GM19035 (cell line): ENCODE data around the gene NPAS2.

Source experiments
- ATAC-seq: cut with Tn5 transposase; IDR thresholded peaks from one replicate; pipeline ENCODE4 v1.9.1; 2021; ENCODE audit not compliant: unreplicated experiment

The NPAS2 gene

DNA sequence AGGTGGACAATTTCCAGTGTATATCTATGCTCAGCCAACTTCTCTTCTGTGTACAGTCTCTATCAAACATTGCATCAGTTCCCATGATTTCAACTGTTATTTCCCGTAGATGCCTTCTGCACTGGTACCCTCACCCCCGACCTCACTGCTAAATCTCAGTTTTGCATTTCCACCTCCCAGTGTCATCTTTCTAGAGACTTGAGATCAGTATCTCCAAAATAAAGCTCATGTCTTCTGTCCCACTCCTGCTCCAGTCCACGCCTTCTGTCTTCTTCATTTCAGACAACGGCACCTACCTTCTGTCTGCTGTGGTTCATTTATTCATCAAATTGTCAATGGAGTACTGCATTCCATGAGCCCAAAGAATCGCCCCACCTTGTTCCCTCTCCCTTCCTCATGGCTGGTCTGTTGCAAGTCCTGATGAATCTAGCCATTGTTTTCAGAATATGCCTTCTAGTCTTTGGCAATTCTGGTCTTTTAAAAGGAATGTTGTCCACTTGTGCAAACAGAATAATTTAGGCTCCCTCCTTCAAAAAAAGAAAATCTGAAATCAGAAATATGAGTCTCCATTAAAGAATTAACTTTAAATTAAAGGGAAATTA, 23.3 kb upstream of the NPAS2 start:
- ATAC-seq, result no peak

- ATAC-seq, result no peak
Measured at GRCh38 chr2:100799686-100800085, 20.3 kb upstream of the NPAS2 start.

- no peak for ATAC-seq
Measured at GRCh38 chr2:100800915-100801314, 19.0 kb upstream of the NPAS2 start.

DNA sequence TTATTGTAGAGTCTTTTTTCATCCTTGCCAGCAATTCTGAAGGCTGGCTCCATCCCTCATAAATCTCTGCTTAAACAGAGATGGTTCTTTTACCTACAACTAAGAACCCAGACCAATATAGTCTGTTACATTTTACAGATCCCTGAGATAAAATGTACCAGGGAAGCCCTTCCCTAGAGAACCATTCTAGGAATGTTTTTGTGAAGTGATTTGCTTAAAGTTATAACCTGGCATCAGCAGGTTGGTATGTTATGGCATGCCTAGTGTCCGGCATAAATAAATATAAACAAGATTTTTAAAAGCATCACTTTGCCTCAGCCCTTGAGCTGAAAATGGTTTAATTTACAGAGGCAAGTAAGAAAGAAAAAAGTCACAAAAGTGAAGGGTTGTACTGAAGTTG, 18.5 kb upstream of the NPAS2 start:
- no peak for ATAC-seq

DNA sequence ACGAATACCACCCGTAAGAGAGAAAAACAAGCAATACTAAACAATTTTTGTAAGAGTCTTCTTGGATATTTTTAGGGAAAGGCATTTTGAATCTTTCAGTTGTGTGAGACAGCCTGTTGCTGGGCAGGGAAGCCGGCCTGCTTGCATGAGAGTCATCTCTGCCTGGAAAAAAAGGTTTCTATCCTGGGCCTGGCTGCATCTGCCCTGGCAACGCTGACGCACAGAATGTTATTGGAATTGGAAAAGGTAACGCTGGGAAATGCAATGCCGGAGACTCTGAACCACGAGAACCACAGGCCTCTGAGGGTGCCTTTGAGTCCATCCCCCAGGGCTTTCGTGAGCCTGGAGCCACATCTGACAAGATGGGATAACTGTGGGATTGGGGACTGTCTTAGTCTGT, 17.9 kb upstream of the NPAS2 start:
- ATAC-seq, result no peak

GRCh38 chr2:100803334-100803733, 16.6 kb upstream of the NPAS2 start:
- ATAC-seq, result no peak

- ATAC-seq, result no peak
Measured at GRCh38 chr2:100806550-100806949, 13.4 kb upstream of the NPAS2 start.

DNA sequence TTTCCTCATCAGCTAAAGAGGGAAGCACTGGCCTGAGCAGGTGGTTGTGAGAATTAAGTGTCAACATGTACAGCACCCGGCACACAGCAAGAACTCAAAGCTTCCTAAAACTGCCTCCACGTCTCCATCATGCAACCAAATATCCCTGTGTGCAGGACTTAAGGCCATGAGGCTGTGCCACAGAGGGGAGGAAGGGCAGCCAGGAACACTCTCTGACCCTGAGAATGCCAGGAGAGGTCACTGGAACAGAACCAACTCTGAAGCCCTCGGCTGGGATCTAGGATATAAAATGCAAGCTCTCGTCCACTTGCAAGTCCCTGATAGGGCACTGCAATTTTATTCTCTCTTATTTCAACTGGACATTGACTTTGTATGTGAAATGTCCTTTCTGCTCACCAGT, 12.2 kb upstream of the NPAS2 start:
- no peak for ATAC-seq

DNA sequence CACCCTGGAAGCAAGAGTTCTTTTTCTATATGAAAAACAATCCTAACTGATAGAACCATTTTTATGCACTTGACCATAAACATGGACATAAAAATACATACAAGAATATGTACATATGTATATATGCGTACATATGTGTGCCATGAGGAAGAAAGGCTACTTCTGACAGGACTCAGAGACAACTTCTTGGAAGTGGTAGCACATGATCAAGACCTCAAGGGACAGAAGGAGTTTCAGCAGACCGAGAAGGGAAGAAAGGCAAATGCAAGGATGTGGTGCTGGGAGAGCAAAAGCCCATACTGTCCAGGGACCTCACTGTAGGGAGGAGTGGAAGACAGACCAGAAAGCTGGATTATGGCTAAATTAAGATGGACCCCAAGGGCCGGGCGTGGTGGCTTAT, 11.4 kb upstream of the NPAS2 start:
- ATAC-seq, result no peak

GRCh38 chr2:100809506-100809905, 10.4 kb upstream of the NPAS2 start:
- no peak for ATAC-seq

DNA sequence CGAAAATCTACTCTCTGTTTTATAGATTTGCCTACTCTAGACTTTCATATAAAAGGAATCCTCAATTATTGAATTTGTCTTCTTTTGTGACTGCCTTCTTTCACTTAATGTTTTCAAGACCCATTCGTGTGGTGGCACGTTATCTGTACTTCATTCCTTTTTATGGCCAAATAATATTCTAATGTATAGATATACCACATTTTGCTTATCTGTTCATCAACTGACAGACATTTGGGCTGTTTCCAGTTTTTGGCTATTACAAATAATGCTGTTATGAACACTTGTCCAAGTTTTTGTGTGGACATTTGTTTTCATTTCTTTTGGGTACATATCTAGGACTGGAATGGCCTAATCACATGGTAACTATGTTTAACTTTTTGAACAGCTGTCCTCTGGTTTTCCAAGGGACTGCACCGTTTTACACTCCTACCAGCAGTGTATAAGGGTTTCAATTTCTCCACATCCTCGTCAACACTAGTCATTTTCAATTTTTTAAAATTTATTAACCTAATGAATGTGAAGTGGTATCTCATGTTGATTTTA, 9.3 kb upstream of the NPAS2 start:
- ATAC-seq, result no peak

- no peak for ATAC-seq
Measured at GRCh38 chr2:100812116-100812515, 7.8 kb upstream of the NPAS2 start.

DNA sequence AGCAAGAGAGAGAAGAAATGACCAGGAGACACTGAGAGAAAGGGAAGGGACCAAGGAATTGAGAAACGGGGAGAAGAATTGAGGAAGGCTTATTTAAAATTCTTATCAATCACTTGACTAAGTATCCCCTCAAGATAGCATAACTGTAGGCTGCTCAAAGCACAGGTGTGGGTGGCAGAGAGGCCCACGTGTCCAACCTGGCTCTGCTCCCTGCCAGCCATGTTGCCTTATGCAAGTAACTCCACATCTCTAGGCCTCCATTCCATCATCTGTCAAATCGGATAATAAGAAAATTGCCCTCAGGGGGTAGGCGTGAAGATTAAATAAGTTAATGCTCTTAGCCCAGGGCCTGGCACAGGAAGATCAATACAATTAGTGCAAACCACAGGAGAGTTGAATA, 7.4 kb upstream of the NPAS2 start:
- no peak for ATAC-seq

GRCh38 chr2:100813527-100813926, 6.4 kb upstream of the NPAS2 start:
- ATAC-seq, result no peak

GRCh38 chr2:100814043-100814442, 5.9 kb upstream of the NPAS2 start:
- ATAC-seq, result no peak

GRCh38 chr2:100814453-100814852, 5.5 kb upstream of the NPAS2 start:
- ATAC-seq, result no peak

DNA sequence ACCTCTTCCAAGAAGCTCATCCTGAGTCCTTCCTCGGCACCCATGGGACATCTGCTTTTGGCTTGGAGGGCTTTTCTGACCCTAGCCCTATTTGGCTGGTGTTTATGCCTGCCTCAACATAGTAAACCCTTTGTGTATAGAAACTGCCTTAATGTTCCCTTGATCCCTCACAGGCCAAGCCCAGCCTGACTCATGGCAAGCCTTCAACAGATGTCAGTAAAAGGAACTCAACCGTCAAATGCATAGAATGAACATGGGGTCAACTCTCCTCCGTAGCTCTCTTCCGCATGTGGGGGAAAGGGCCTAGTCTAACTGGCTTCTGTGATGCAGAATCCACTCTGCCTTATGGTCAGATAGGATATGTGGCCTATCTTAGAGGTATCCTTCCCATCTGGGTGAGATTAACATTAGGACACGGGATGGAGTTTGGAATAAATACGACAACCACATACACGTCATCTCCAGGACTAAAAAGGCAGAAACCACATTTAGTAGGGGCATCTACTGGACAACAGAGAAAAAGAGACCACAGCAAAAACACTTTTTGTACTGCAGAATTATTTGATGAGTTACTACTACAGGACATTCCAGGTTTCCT, 2.5 kb upstream of the NPAS2 start:
- ATAC-seq, result no peak

- ATAC-seq, result no peak
Measured at GRCh38 chr2:100818003-100818605, 1.8 kb upstream of the NPAS2 start.

GRCh38 chr2:100818606-100819369, 1.2 kb upstream of the NPAS2 start:
- ATAC-seq, result no peak

GRCh38 chr2:100820273-100820522, 259 bp downstream of the NPAS2 start:
- ATAC-seq, result no peak

DNA sequence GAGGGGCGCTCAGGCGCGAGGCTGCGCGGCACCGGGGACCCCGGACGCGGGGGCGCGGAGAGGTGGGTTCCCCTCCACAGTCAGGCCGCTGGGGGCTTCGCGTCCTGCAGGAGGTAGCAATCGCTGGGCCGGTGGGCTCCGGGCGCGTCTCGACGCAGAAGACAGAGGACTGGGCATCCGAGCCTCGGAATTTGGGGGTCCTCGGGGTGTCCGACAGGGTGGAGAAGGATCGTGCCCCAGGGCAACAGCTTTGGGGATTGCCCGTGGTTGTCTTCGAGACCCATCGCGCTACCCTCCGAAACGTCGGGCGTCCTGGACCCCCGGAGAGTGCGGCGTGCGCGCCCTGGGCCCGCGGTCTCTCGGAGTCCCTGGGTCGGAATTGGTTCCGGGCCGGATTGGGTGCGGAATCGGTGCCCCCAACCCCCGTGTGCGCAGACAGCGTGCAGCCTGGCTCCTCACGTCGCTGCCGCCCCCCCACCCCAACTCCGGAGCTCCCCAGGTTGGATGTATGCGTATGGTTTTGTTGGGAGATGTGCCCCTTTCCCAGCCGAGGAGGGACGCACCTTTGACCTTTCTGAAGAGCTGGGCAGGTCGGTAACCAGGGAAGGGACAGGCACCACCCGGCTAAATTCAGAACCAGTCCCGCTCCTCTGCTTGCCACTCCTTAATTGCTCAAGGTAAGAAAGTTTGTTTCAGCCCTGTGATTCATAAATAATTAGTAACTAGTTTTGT, 750 bp downstream of the NPAS2 start:
- ATAC-seq, result no peak
